GM21529 (cell line): ENCODE results near the gene PPP2R5C.
A peak's percentile ranks its signal among the peaks of the same experiment; 100 is the strongest.
"Not testable (repeated sequence)": the region's sequence is repeated elsewhere in the genome, so short reads cannot be mapped to it uniquely, and the experiment has no call there.

Source experiments
- ATAC-seq: cut with Tn5 transposase; IDR thresholded peaks from one replicate; pipeline ENCODE4 v1.9.1; 2021; ENCODE audit not compliant: unreplicated experiment

Gene PPP2R5C

DNA sequence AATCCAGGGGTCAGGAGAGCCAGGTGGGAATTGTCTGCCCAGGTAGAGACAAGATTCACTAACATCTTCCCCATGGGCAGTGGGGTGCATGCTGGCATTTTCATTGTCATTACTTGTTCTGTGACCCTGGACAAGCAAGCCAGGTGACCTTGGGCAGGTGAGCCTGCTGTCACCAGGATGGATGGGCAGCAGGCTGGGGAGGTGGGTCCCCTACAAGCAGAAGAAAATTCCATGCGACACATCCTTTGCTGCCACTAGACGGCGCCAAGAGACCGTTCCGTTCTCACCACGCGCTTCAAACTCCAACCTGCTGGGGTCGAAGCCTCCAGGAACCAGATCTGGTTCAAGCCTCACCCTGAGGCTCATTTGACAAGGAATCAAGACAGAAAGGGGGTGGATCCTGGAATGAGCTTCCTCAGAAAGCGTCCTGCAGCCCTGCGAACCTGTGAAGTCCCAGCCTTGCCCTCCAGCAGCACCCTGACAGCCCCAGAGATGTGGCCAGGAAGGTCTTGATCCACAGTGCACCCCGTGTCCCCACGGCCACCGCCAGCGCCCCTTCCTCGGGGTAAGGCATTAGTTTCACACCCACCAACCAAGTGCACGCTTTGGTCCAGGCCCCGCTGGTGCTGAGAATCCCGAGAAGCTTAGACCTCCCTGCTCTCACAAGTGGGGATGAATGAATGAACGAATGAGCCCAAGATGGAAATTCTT, 199.7 kb downstream of the PPP2R5C start:
- ATAC-seq = no peak

DNA sequence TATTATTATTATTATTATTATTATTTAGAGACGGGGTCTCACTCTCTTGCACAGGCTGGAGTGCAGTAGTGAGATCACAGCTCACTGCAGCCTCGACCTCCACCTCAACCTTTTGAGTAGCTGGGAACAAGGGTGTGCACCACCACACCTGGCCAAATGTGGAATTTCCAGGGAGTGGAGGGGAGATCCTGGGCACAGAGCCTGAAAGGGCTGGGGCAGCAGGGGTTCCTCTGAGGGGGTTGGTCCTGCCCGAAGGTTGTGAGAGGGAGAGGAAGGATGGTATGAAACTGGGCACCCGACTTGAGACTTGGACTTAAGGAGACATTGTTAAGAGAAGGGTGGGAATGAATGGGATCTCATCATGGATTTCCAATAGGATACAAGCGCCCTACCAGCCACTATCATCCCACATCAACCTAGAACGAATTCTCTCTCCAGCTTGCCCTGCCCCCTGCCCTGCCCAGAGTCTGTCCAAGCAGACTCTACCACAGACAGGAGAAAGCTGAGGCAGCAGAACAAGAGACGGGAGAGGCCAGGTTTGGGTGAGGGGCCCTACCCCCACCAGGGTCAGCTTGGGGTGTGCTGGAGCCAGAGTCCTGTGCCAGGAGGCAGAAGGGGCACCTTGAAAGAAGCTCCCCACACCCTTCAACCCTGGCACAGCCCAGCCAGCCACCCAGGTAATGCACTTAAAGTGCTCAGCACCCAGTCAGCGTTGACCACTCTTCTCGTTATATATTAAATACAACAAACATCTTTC, 200.4 kb downstream of the PPP2R5C start:
- ATAC-seq = no peak

DNA sequence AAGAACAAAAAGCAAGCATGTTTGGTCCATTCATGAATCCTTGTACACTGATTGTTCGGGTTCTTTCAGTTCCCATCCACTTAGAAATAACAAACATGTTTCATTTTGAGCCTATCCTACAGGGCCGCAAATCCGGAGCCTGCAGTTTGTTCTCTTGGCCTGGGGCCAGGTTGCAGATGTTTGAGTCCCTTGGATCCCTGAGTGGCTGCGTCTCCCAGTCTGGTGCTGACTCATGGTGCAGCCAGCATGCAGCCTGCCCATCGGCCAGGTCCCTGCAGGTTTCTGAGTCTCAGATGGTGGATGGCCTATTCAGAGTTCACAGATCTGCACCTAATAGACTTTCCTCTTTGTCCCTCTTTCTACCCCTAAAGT, 201.0 kb downstream of the PPP2R5C start:
- no peak for ATAC-seq

DNA sequence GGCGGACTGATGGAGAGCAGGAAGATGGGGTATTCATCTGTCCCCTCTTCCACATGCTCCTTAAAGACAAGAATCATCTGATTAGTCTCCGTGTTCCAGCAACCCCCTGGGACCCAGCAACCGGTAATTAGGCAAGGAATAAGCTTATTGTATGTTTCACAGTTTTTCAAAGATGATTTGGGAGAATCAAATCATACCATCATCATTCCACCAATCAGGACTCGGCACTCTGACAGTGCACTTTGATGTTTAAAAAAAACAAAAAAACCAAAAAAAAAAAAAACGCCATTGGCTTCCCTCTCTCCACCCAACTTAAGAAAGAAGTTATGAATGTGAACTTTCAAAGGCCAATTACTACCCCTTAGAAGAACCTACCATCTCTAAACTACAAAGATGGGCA, 201.5 kb downstream of the PPP2R5C start:
- no peak for ATAC-seq

DNA sequence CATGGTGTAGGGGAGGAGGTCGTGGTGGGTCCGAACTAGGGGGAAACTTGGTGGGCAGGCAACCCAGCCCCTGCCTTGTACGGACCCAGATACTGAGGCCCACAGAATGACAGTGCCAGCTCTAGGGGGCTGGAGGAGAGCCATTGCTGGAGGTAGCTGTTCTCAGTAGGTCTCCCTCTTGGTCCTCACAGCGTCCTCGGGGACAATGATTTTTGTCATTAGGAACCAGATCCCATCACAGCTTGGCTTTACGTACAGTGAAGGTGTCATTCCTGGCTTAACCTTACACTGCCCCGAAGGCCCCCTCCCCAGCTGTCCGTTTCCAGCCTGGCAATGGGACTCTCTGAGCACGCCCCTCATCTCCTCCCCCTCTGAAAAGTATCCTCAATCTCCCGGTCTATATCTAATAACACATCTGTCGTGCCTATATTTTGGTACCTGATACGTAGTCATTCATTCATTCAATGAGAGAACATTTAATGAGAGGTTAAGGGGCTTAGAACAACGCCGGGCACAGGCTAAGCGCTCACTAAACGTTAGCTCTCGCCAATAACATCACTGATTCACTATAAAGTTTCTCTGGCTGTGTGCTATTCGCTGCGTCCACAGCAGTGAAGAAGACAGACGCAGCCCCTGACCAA, 202.3 kb downstream of the PPP2R5C start:
- no peak for ATAC-seq

DNA sequence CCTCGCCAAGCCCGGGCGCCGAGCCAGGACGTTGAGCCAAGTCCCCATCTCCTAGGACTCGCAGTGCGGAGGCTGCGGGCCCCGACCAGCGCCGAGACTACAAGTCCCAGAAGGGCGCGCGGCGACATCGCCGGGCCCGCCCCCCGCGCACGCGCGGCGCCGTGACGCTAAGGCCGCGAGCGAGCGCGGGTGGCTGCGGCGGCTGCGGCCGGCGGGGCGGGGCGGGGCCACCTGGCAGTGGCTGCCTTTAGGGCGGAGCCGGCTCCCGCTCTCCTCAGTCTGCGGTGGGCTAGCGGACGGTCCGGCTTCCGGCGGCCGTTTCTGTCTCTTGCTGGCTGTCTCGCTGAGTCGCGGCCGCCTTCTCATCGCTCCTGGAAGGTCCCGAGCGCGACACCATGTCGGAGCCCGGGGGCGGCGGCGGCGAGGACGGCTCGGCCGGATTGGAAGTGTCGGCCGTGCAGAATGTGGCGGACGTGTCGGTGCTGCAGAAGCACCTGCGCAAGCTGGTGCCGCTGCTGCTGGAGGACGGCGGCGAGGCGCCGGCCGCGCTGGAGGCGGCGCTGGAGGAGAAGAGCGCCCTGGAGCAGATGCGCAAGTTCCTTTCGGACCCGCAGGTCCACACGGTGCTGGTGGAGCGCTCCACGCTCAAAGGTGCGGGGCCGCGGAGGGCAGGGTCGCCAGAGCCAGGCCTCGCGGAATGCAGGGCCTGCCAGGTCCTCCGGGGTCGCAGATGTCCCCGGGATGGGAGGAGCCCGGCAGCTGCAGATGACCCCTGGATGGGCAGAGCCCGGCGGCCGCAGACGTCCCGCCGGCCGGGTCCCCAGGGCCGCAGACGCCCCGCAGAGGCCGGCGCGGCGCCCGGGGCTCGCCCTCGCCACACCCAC, 203.0 kb downstream of the PPP2R5C start, which contains the start of gene DYNC1H1:
DYNC1H1 (plus strand) TSS at position 277 of the 884 bp plus-strand sequence; CDS start at position 396, 119 bp downstream.
- ATAC-seq = peak; percentile 82

DNA sequence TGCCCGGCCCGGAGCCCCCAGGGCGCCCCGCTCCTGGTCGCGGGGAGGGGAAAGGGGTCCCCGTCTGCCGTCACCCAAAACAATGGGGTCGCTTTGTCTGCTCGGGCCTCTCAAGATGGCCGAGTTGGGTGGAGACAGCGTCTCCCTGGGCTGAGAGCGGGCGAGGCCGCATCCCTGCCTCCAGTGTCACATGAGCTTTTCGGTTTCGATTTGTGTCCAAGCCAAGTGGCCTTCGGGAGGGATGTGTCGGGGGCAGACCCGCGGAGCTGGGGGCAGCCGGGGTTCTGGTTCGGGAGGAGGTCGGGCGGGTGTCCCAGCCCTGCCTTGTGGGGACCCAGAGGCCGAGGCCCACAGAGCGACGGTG, 203.7 kb downstream of the PPP2R5C start:
- peak; percentile 41 for ATAC-seq

DNA sequence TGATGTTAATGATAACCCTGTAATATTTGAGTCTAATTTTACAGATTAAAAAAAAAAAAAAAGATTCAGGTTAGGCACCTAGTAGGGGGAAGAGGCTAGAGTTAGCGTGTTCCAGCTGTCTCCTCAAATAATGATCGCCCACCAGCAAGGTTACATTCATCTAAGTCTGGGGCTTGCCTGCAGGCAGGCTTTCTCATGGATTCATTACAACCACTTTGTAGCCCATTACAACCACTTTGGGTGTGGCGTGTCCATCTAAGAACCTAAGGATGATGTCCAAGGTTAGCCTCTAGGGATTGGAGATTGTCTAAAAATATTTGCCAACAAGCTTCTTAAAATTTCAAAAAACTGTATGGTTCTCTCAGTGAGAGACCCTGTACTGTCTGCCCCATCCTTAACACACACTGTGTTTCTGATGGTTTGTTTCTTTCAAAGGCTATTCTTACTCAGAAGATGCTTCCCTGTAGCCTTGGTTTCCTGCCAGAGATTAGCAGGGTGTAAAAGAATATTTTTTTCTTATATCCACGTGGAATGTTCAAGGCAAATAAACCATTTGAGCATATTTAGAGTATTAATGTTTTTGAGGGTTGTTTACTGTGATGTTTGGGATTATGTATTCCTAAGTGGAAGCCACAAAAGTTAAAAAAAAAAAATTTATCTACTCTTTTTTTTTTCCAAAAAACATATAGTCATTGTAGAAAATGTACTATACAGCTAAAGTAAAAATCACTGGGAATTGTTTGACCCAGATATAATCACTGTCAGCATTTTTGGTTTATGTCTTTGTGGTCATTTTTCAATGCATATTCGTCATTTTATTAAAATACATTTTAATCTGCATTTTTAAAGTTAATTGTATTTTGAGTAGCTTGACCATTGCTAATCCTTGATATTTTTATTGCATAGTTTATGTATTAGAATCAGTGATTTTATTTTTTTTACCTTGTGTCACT, 204.5 kb downstream of the PPP2R5C start:
- ATAC-seq = no peak

DNA sequence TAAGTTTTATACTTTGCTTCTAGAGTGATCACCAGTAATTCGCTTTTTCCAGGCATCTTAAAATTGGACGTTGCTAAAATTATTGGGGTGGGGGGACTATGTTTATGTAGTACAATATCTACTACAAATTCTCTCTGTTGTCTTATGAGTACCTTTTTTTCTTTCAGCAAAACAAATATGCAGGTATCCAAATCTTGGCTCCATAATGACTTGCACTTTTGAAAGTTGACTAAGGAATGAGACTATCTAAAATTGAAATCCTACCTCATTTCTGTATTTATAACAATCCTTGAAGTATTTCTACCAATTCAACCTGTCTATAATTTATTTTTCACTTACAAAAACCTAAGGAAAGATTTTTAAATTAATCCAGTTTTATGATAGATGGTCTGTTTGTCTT, 205.2 kb downstream of the PPP2R5C start:
- ATAC-seq = no peak

DNA sequence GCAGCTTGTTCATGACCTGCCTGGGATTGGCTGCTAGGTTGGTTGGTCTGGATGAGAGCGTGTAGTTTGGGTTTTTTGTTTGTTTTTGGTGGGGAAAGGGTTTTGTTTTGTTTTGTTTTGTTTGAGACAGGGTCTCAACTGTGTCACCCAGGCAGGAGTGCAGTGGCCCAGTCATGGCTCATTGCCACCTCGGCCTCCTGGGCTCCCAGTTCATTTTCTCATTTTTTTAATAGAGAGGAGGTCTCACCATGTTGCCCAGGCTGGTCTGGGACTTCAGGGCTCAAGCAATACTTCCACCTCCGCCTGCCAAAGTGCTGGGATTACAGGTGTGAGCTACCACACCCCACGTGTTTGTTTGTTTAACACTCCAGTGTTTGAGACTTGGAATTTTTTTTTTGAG, 206.7 kb downstream of the PPP2R5C start:
- ATAC-seq = no peak

DNA sequence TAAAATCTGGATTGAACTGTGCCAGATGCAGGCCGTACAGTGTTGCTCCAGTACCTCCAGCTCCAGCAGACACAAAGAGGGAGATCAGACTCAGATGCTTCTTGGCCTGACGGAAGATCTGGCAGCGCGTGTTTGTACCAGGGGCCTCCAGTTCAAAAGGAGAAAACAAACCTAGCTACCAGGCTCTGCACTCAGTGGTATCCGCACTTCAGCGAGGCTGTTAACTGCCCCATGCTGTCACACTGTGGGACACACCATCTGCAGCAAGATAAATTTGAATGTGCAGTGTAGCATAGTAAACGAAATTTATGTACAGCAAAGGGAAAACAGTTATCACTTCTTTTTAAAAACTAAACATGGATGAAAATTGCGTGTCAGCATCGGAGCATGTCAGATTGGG, 208.0 kb downstream of the PPP2R5C start:
- ATAC-seq = no peak

DNA sequence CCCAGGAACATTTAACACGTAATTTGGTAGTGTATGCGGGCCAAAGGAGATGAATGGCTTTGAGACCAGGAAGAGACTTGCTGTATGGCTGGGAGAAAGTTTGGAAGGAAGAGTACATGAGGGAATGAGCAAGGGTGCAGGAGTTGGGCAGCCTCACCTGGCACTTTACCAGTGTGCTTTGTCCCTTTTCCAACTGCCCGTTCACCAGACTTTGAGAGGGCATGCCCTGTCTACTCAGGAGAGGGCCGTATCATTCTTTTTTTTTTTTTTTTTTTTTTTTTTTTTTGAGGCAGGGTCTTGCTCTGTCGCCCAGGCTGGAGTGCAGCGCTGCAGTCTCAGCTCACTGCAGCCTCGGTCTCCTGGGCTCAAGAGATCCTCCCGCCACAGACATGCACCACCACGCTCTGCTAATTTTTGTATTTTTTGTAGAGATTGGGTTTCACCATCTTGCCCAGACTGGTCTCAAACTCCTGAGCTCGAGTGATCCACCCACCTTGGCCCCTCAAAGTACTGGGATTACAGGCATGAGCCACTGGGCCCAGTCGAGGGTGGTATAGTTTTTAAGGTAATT, 209.4 kb downstream of the PPP2R5C start:
- no peak for ATAC-seq

DNA sequence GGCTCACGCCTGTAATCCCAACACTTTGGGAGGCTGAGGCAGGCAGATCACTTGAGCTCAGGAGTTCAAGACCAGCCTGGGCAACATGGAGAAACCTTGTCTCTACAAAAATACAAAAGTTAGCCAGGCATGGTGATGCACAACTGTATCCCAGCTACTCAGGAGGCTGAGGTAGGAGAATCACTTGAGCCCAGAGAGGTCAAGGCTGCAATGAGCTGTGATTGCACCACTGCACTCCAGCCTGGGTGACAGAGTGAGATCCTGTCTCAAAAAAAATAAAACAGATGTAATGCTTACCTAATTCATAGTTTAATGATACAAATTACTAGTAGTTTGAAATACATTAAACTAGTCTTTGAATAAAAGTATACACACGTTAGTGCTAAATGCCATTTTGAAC, 209.9 kb downstream of the PPP2R5C start:
- not testable (repeated sequence) for ATAC-seq

DNA sequence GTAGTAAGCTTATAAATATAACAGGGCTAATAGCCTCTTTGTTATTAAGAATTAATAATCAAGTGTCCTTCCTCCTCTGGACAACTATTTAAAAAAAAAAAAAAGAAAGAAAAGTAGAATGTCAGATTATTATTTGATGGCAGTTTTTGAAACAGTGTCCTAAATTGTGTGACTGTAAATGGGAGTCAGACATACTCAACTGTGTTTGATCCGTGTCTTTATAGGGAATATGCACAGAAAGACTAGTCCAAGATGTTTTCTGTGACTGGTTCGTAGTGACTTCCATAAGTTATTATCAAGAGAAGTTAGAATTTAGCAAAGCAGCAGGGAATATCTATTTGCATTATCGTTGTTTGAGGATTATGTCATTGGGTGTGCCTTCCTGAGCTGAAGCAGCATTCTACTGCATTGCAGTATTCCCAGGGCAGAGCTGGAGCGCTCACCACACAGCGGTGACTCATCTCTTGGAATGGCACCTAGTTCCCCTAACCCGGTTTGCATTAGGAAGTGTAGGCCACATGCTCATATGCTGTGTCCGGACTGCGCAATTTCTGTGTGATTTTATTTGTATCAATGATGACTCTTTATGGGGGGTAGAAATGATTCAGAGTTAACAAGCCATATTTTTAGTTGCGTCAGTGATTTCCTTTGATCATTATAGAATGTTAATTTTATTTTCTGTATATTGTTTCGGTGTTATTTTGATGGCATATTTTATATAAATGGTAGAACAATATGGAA, 210.8 kb downstream of the PPP2R5C start:
- no peak for ATAC-seq

DNA sequence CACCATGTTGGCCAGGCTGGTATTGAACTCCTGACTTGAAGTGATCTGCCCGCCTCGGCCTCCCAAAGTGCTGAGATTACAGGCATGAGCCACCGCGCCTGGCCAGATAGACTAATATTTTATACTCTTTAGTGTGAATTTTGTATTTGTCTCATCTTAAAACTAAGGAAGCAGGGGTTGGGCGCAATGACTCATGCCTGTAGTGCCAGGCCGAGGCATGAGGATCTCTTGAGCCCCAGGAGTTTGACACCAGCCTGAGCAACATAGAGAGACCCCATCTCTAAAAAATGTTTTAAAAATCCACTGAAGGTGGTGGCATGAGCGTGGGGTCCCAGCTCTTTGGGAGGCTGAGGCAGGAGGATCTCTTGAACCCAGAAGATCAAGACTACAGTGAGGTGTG, 211.8 kb downstream of the PPP2R5C start:
- no peak for ATAC-seq

DNA sequence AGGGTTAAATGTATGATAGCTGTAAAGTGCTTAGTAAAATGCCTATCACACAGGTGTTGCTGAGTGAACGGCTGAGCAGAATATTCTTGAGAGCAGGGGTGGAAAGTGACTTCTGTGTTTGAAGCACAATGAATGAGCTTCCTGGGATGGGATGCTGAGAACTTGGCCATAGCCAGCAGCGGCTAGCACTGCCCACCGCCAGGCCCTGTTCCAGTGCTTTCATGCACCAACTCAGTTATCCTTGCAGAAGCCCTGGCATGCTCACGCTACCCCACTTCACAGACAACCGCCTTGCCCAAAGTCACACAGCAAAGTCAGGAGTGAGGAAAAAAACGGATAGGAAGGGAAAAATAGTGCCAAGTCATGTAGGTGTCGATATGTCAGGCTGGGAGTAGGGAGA, 213.7 kb downstream of the PPP2R5C start:
- ATAC-seq = no peak
